HG03095 (cell line): ENCODE results near the gene CLEC3A.
"Not testable (repeated sequence)": the region's sequence is repeated elsewhere in the genome, so short reads cannot be mapped to it uniquely, and the experiment has no call there.

Experiments
- ATAC-seq: cut with Tn5 transposase; IDR thresholded peaks from one replicate; pipeline ENCODE4 v1.9.1; 2021; ENCODE audit warnings: moderate library complexity; ENCODE audit not compliant: unreplicated experiment

The CLEC3A gene

DNA sequence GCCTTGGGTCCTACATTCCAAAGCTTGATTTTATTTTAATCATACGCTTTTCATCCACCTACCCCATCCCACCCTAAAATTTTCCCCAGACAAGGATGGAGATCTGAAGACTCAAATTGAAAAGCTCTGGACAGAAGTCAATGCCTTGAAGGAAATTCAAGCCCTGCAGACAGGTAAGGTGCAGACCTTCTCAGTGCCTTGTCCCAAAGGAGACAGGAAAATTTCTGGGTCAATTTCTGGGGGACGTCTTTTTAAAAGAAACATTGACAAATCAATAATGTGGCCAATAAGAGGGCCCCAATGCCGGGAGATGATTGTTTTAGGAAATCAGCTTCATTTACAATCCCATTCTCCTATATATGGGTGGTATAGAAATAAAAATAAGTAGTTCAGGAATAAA is 5.7 kb downstream of the CLEC3A start:
- ATAC-seq: no peak

DNA sequence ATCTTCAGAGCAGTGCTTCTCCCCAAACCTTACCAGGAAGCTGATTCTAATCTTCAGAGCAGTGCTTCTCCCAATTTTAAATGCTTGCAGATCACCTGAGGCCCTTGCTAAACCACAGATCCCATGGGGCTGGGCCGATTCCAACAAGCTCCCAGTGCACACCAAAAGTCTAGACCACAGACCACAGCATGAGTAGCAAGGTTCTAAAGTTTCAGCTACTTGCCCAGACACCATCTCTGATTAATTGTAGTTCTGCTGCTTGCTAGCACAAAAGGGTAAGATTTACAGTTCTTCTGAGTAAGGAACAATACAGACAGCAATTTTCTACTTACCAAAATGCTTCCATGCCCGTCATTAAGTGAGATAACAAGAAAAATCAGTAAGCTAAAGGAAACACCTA is 12.2 kb downstream of the CLEC3A start:
- ATAC-seq: no peak

DNA sequence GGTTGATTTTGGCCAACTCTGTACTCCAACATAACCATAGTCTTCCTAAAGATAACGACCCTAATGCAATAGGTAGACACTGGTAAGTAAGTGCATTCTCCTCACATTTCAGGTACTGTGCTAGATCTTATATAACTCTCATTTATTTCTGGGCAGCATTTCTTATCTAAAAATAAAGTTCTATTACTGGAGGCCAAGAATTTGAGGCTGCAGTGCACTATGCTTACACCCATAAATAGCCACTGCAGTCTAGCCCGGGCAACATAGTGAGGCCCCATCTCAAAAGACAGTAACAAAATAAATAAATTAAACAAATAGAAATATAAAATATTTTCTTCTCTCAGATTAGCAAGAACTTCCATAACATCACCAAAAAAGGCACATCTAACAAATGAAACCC is 12.7 kb downstream of the CLEC3A start:
- ATAC-seq: no peak

DNA sequence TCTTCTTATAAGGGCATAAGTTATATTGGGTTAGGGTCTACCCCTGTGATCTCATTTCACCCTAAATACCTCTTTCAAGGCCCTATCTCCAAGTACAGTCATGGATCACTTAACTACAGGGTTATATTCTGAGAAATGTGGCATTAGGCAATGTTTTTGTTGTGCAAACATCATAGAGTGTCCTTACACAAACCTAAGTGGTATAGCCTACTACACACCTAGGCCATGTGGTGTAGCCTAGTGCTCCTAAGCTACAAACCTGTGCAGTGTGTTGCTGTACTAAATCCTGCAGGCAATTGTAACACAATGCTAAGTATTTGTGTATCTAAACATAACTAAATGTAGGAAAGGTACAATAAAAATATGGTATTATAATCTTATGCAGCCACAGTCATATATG is 18.0 kb downstream of the CLEC3A start:
- no peak for ATAC-seq

DNA sequence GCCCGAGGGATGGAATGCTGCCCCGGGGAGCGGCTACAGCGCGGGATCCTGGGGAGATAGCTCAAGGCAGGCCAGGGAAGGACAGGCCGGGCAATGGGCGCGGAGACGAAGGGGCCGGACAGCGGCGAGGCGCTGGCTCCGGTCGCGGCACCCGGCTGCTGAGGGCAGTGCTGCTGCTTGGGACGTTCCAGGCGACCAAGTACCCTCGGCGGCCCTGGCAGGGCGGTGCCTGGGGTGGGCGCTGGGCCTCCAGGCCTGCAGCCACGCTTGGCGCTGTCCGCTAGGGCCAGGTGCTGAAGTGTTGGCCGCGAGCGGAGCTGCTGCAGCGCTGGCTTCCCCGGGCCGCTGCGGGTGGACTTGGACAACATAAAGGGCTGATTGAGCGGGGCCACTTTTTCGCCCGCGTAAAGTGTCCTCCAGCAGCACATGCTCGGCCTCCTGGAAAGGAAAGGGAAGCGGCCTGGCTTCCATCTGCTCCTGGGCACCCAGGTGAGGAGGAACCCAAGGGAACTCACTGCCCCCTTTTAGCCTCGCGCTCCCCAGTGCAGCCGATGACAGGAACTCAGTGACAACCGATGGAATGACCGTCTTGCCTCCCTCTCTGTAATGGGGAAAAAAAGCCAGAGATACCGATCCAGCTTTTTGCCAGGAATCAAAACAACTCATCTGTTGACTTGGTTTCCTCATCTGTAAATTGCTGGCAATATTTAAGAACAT is 23.7 kb downstream of the CLEC3A start:
- ATAC-seq: no peak

DNA sequence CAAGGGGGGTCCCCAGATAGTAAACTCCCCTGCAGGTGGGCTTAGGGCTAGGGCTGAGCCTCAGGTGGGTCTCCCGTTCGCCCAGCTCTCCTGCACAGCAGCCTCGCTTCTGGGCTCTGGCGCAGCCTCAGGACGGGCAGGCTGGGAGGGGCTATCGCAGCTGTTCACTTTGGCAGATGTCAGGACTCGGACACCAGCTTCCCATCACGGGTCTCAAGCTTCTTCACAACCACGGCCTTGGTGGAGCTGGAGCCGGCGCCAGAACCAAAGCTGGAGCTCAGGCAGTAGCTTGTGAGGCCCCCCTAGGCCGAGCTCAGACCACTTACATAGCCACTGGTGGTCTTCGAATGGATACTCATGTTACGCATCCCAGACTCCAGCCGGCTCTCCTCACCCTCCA is 26.0 kb downstream of the CLEC3A start:
- no peak for ATAC-seq

DNA sequence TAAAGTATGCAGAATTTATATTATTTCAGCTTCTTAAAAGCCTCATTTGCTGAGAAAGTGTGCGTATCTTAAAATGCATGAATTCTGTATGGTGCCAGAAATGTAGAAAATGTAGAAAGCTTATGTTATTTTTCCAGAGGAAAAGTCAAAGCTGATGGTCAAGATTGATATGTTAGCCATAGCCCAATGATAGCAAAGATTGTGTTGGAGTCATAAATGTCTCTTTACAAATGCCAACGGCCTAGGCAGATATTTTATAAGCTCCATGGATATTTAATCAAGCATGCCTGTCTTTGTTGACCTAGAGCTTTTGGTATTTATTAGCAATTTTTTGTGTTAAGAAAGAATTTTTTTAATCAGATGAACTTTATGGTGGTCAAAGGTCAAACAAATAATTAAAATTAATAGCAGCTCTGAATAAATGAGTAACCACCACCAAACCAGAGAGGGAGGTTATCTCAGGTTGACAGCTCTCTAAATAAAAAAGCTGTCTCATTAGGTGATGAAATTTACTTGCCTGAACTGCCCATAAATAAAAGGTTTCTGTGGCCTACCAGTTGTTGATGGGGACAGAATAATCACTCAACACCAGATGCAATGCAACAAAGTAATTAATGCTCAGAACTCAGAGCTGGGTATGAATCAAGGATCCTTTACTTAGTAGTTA is 28.5 kb downstream of the CLEC3A start:
- no peak for ATAC-seq

DNA sequence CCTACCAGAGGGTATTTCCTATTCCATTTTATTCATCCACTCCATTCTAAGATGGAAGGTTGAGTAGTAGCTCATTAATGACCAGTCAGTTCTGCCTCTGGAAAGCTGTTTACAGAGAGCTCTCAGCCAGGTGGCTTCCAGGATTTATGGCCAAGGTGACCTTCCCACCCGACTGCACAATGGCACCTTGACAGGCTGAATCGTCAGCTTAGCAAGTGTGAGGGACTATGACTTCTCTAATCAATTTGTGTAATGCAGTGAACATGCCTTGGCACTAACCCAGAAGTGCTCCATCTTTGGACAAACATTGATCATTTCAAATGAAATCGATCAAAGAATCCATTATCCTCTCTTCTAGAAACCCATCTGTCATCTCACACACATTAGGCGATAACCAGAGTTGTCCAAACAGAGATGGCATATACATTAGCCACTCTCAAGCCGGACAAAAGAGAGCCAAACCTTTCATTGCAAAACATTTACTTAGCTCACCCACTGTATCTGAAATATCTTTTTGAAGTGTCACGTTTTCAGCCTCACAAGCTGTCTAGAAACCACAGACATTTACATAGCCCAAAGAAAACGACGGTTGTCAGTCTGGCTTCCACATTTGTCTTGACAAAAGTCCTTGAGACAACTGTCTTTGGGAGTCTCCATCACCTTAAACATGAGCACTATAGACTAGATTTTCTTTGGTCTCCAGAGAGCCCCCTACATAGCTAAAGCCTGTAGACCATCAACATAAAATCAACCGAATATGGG is 35.6 kb downstream of the CLEC3A start:
- ATAC-seq: no peak

DNA sequence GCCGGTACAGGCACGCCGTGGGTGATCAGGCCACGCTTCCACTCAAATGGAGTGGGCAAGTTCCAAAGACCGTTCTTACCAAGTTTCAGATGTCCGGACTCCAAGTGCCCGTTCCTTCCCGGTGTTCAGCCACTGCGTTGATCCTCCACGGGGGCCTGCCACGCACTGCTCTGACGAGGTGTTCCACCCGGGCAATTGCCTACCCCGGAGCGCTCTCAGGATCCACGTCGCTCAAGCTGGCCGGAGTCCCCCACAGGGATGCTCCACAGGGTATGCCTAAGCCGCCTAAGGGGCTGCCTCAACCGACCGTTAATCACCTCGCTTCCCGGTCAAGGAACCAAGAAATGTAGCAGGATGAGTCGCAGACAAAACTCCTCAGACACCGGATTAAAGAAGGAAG is 37.5 kb downstream of the CLEC3A start:
- not testable (repeated sequence) for ATAC-seq

DNA sequence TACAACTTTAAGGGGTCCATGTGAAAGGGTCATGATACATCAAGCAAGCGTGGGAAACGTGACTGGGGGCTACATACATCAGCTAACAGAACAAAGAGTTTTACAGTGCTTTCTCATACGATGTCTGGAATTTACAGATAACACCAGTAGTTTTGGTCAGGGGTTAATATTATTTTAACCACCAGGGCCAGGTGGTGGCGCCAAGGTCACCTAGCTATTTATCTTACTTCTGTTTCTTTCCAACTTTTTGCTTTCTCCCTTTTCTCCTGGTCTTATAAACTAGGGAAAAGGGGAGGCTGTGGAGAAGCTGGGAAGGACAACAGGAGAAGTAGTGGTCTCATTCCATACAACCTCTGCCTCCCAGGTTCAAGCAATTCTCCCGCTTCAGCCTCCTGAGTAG is 37.9 kb downstream of the CLEC3A start:
- no peak for ATAC-seq

DNA sequence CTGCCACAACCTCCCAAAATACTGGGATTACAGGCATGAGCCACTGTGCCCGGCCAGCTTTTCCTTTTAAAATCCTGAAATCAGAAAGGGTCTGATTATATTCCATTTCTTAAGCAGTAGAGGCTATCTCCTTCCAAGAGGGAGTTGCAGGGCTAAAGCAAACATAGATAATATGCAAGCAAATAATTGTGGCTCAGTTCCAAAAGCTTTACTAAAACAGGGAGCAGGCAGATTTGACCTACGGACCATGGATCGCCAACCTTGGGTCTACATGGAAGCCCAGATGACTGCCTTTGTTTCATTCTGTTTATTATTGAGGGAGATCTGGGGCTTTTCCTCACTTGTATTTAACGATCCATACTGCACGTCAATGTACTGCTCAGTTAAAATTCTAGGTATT is 38.5 kb downstream of the CLEC3A start:
- no peak for ATAC-seq

DNA sequence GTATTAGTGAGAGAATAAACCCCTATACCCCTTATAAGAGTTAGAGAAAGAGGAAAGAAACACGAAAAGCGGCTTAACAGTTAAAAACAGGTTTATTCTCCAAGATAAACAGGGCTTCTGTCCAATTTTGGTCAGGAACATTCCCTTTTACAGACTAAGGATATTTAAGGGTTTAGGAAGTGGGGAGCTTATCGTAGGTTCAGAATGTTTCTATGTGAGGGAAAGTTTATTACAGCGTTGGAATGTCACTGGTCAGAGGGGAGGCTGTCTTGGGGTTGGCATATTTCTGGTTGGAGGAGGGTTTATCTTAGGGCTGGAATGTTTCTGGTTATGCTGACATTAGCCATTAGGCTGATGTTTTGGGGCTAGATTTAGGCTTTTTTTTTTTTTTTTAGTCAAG is 43.0 kb downstream of the CLEC3A start:
- ATAC-seq: no peak

DNA sequence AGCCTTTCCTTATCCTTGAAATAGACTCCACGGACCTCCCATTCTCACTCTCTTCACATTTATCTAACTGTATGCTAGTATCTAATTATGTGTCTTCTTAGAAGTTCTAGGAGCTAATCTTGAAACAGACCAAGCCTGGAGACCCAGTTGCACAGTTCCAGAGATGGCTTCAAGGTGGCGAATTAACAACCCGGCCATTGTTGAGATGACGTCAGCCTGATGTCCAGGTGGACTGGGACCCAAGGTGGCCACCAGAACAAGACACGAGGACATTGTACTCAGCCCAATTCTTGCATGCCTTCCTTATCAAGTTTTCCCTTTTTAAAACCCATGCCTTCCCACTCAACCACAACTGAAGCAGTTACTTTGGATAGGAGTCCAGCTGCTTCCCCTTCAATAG is 47.6 kb downstream of the CLEC3A start:
- ATAC-seq: no peak

DNA sequence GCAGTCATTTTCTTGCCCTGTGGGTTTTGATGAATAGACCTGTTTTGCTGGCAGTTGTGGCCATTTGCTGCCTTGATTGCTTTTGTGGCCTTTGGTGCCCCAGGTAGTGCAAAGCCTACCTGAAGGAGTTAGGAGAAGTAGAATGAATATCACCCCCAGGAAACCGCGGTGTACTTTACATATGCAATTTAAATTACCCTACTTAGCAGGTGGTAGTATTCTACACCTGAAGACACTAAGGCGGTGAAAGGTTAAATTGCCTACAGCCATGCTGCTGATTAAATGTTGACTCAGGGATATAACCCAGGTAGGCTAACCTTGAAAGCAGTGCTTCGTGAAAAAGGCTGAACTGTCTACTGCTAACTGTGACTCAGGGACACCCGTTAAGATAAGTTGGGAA is 49.9 kb downstream of the CLEC3A start:
- ATAC-seq: no peak

DNA sequence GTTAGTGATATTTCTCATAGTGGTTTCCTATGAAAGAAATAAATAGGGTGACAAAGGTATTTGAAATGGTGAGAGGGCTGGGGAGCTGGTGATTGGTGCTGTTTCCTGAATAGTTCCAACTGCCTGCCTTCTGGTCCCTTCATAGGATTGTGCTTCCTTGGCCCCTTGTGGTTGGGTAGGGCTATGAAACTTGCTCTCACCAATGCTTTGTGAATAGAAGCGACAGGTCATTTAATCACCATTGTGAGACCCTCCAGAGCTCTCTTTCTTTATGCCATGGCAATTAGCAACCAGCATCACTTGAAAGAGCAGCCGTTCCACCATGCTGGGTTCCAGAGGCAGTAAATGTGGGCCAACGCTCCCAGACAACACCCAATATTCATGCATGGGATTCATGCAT is 53.5 kb downstream of the CLEC3A start:
- no peak for ATAC-seq

DNA sequence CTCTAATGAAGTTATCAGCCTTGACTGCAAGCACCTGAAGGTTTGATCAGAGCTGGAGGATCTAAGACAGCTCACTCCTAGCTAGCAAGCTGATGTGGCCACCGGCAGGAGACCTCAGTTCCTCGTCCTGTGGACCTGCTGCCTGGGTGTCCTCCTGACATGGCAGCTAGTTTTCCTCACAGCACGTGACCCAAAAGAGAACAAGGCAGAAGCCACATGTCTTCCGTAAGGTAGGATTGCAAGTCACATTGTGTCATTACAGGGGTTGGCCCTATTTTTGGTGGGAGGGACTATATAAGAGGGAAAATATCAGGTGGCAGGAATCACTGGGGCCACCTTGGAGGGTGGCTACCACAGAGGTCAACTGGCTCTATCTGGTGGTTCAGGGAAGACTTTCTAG is 59.0 kb downstream of the CLEC3A start:
- ATAC-seq: no peak
